Keratinocyte (primary cell): ENCODE measurements around the gene FBXO27.

Source experiments
- CTCF ChIP-seq, 3 experiments: IDR thresholded peaks in 1 of 3; conservative IDR thresholded peaks in 1 of 3; optimal IDR thresholded peaks in 1 of 3; 2 replicates in 2 of 3; 3 replicates in 1 of 3; pipeline versions ENCODE3 to v1.5.1; 2011; ENCODE audit warnings: low read length in 3 of 3, mild to moderate bottlenecking in 3 of 3, moderate library complexity in 2 of 3, control low read depth in 1 of 3, inconsistent platforms in 1 of 3; ENCODE audit not compliant: insufficient read depth in 2 of 3; ENCODE audit errors: extremely low read depth in 1 of 3
- EZH2 ChIP-seq: IDR thresholded peaks from one replicate; pipeline ENCODE4 v1.6.1; 2012; ENCODE audit warnings: inconsistent platforms, mild to moderate bottlenecking, low read length, moderate library complexity

GRCh38 chr19:38978326-38978689 lies 54.0 kb downstream of the FBXO27 start:
- no peak for TF ChIP-seq CTCF (optimal IDR thresholded peaks at IDR 0.05 in 1 of 3, IDR thresholded peaks at IDR 0.05 in 1 of 3, conservative IDR thresholded peaks at IDR 0.05 in 1 of 3; ENCODE audit: extremely low read depth in 1 of 3, insufficient read depth in 2 of 3, low read length in 3 of 3)
- no peak for TF ChIP-seq EZH2
